ENCODE data around the gene GATA6. TPM values are rescaled to one million over a fixed set of nuclear protein-coding genes. Genes with fewer than 3 reads are reported as not detected.

Gene GATA6
- polyA plus RNA-seq, 5 donors: 47.7 to 61.5 (median 61.1) TPM

- DNase-seq: no peak
Measured at GRCh38 chr18:22165049-22165602, 4.3 kb upstream of the GATA6 start.

- DNase-seq: no peak
Measured at GRCh38 chr18:22165603-22166068, 3.8 kb upstream of the GATA6 start.

DNA sequence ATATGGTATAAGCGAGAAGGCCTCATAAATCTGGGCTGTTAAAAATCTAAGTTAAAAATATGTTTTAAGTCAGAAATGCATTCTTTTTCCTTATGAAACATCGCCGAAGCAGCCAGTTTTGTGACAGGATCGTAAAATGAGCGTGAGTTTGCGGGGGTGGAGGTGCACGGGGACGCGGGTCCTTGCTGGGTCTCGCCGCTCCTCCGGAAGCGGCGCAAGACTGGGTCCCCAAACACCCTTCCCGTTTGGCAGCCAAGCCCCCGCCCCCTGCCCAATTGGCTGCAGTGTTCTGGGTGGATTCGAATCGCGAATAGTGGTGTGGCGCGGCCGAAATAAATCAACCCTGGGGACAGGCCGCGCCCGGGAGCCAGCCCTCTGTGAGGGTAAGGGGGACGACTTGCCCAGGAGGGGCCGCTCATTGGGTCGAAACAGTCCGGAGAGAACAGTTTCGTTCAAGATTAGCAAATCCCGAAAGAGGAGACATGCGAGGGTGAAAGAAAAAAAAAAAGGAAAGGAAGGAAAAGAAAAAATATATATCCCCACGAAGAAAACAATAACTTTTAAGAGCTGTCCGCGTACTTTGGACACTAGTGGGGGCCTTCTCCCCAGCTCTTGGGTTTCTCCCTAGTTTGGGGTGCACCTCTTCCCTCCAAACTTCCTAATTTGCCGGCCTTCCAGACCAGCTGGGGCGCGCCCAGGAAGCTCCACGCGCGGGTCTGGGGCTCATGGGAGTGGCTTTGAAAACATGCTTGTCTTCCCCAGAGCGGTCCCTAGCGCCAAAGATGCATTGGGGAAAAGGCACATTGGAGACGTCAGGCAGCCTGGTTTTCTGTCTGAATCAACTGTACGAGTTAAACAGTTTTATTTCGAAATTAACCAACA, 3.1 kb upstream of the GATA6 start:
- peak in 1 of 2 donors; percentile 67 for DNase-seq

- no peak for DNase-seq
Measured at GRCh38 chr18:22167091-22167470, 2.3 kb upstream of the GATA6 start.

DNA sequence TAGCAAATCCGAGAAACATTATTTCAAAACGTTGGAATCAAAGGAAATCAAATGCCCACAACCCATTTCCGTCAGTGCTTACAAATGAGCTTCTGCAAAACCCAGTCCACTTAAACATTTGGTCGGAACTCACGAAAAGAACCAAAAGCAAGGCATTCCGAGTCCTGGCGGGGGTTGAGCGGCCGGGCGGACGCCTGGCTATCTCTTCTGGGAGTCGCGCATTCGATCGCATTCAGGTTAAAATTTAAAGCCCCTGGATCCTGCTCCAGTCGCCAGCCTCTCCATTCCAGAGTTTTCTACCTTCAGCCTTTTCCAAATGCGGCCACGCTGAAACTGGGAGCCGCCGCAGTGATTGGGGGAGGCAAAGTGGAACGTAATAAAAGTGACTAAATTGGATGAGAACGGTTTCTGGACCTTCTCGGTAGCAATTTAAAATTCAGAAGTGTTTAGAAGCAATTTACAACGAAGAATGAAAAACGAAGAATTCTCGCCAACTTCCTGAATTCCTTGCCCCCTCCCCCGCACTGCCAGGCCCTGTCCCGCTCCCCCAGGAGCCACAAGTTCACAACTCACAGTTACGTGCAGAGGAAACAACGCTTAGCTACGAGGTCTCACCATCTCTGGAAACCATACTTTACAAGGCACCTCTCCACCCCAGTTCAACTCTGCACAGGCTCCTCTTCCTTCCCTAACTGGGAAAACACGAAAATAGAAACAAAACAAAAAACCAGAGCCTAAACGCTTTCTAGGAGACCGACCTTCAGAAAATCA, 1.7 kb upstream of the GATA6 start:
- DNase-seq: peak in 1 of 2 donors; percentile 58

DNA sequence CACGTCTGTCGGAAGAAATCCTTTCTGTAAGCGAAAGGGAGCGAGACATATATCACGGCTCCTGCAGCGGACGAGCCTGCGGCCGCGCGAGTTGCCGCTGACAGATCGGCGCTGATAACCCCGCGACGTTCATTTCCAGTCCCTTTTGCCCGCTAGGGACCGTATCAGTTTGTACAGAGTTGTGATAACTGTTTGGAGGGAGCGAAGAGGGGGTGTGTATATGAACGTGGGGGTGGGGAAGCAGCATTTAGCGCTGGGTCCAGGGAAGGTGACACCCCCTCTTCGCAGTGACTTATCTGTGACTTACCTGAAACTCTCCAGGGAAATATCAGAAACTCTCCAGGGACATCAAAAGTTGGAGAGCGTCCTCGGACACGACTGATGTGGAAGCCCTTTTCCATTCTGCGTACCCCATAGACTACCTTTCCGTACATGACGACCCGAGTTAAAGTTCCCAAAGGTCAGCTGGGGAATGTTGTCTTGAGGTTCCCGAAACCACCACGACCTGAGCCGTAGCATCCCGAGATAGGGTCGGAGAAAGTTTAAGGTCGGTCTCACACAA, 948 bp upstream of the GATA6 start:
- DNase-seq: peak; percentile 46 to 67

GRCh38 chr18:22169889-22170420, 566 bp downstream of the GATA6 start:
- DNase-seq: peak in 1 of 2 donors; percentile 71

- peak in 1 of 2 donors; percentile 68 for DNase-seq
Measured at GRCh38 chr18:22170421-22171257, 1.2 kb downstream of the GATA6 start.

GRCh38 chr18:22171258-22172119, 2.1 kb downstream of the GATA6 start:
- no peak for DNase-seq

DNA sequence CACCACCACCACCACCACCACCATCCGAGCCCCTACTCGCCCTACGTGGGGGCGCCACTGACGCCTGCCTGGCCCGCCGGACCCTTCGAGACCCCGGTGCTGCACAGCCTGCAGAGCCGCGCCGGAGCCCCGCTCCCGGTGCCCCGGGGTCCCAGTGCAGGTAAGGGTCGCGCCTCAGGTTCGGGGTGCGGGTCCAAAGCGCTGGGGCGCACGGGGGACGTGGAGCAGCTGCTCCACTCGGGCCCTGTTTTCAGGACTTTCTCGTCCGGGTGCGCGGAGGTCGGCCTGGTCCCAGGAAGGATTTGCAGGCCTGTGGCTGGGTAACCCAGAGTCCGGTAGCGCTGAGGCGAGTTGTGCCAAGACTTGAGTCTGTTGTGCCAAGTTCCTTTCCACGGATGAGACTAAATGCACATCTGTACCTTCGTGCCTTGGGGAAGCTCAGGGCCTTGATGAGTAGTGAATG, 2.8 kb downstream of the GATA6 start:
- DNase-seq: no peak

DNA sequence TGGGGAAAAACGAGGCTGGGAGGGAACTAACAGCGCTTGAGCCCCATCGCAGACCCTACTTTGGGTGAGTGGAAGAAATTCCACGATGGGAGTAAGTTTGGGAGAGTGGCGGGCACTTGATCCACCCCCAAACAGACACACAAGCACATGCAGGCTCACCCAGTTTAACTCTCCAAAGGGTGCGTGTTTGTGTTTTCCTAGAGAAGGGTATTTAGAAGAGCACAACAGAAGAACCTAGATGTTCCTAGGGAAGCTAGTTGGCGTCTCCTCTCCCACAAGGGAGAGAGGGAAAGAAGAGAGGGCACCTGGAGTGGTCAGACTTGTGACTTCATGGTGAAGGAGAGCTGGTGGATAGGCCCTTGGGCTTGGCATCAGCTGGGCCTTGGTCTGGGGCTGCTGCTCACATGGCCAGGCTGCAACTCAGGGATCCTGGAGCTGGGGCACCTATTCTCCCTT, 3.2 kb downstream of the GATA6 start:
- DNase-seq: no peak

- DNase-seq: no peak
Measured at GRCh38 chr18:22173221-22173927, 4.0 kb downstream of the GATA6 start.

- DNase-seq: no peak
Measured at GRCh38 chr18:22173928-22174301, 4.5 kb downstream of the GATA6 start.

- no peak for DNase-seq
Measured at GRCh38 chr18:22174341-22175145, 5.2 kb downstream of the GATA6 start.

DNA sequence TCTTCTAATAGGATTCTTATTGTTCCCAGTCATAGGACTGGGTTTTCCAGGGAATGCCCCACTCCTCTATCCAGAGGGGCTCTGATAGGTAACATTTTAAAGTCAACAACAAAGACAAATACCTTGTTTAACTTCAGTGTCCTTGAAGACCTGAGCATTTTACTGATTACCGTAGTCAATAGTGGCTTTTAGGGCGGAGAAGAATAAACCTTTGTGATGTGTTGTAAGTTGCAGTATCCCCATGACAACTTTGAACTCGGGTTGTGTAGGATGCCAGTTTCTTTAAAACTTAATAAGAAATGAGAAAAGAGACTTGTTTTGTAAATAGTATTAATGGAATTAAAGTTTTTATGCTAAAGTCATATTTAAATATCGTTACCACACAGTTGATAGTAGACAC, 6.0 kb downstream of the GATA6 start:
- DNase-seq: no peak

GRCh38 chr18:22176420-22177326, 7.3 kb downstream of the GATA6 start:
- no peak for DNase-seq

DNA sequence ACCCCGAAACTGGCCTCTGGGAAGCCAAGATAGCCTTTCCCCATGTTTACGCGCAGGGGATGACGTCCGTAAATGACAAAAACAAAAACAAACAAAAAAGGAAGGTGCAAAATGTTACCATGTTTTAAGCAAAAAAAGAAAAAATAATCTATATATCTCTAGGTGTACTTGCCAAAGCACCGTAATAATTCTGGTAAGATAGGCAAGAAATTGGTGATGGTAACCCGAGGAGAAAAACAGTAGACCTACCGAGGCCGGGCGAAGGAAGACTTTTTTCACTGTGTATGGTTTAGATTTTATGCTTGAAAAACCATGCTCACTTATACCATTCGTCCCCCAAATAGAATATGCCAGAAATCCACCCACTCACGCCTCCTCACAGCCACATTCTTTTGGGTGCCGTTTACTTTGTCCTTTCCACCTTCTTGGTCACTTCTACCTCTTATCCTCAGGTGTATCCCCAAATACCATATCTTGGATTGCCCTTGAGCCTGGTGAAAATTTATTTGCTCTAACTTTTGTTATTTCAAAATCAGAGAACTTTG, 8.0 kb downstream of the GATA6 start:
- no peak for DNase-seq
